ENCODE data around the gene LDLRAD3. TPM values are rescaled to one million over a fixed set of nuclear protein-coding genes. Genes with fewer than 3 reads are reported as not detected.

LDLRAD3 gene
- total RNA-seq, 1 donor from 2014 or later = 18.2 TPM

- H3K9me3 Mint-ChIP-seq (ENCODE audit: unreplicated experiment) = no peaks in the 10 kb centered on the region
- H3K4me1 Mint-ChIP-seq (ENCODE audit: unreplicated experiment) = peaks cover 21% of the 10 kb centered on the region
- no peak overlapping the region for H3K27ac Mint-ChIP-seq (ENCODE audit: unreplicated experiment)
- no peak for DNase-seq (ENCODE audit: extremely low spot score, unreplicated experiment)
- H3K36me3 Mint-ChIP-seq (ENCODE audit: unreplicated experiment) = no peaks in the 10 kb centered on the region
- no peak for TF ChIP-seq CTCF (IDR thresholded peaks at IDR 0.05)
- H3K4me3 Mint-ChIP-seq (ENCODE audit: unreplicated experiment) = no peak overlapping the region
- H3K27me3 Mint-ChIP-seq (ENCODE audit: unreplicated experiment) = no peaks in the 10 kb centered on the region
These were observed 75.2 kb downstream of the LDLRAD3 start for GRCh38 chr11:36019005-36019596.

GRCh38 chr11:36019722-36020121 is 75.9 kb downstream of the LDLRAD3 start:
- TF ChIP-seq CTCF (IDR thresholded peaks at IDR 0.05) = no peak
- DNase-seq (ENCODE audit: extremely low spot score, unreplicated experiment) = no peak
- H3K4me3 Mint-ChIP-seq (ENCODE audit: unreplicated experiment) = no peak overlapping the region
- no peaks in the 10 kb centered on the region for H3K9me3 Mint-ChIP-seq (ENCODE audit: unreplicated experiment)
- peaks cover 21% of the 10 kb centered on the region for H3K4me1 Mint-ChIP-seq (ENCODE audit: unreplicated experiment)
- H3K27ac Mint-ChIP-seq (ENCODE audit: unreplicated experiment) = no peak overlapping the region
- no peaks in the 10 kb centered on the region for H3K27me3 Mint-ChIP-seq (ENCODE audit: unreplicated experiment)
- no peaks in the 10 kb centered on the region for H3K36me3 Mint-ChIP-seq (ENCODE audit: unreplicated experiment)

GRCh38 chr11:36022882-36023281 is 79.0 kb downstream of the LDLRAD3 start:
- H3K27me3 Mint-ChIP-seq (ENCODE audit: unreplicated experiment) = no peaks in the 10 kb centered on the region
- H3K36me3 Mint-ChIP-seq (ENCODE audit: unreplicated experiment) = no peaks in the 10 kb centered on the region
- no peak for TF ChIP-seq CTCF (IDR thresholded peaks at IDR 0.05)
- no peak overlapping the region for H3K27ac Mint-ChIP-seq (ENCODE audit: unreplicated experiment)
- no peak overlapping the region for H3K4me3 Mint-ChIP-seq (ENCODE audit: unreplicated experiment)
- peaks cover 11% of the 10 kb centered on the region for H3K4me1 Mint-ChIP-seq (ENCODE audit: unreplicated experiment)
- DNase-seq (ENCODE audit: extremely low spot score, unreplicated experiment) = no peak
- peaks cover 3% of the 10 kb centered on the region for H3K9me3 Mint-ChIP-seq (ENCODE audit: unreplicated experiment)

- TF ChIP-seq CTCF (IDR thresholded peaks at IDR 0.05) = no peak
- no peak for DNase-seq (ENCODE audit: extremely low spot score, unreplicated experiment)
- no peaks in the 10 kb centered on the region for H3K36me3 Mint-ChIP-seq (ENCODE audit: unreplicated experiment)
- no peak overlapping the region for H3K4me3 Mint-ChIP-seq (ENCODE audit: unreplicated experiment)
- H3K4me1 Mint-ChIP-seq (ENCODE audit: unreplicated experiment) = peaks cover 11% of the 10 kb centered on the region
- H3K27ac Mint-ChIP-seq (ENCODE audit: unreplicated experiment) = no peak overlapping the region
- no peaks in the 10 kb centered on the region for H3K27me3 Mint-ChIP-seq (ENCODE audit: unreplicated experiment)
- H3K9me3 Mint-ChIP-seq (ENCODE audit: unreplicated experiment) = peaks cover 3% of the 10 kb centered on the region
These were observed 80.1 kb downstream of the LDLRAD3 start for GRCh38 chr11:36023922-36024321.

- Mint-ChIP-seq H3K4me3 (ENCODE audit: unreplicated experiment) (no peak overlapping the region), H3K4me1 (ENCODE audit: unreplicated experiment) (peaks cover 11% of the 10 kb centered on the region), H3K9me3 (ENCODE audit: unreplicated experiment) (peaks cover 3% of the 10 kb centered on the region), H3K27ac (ENCODE audit: unreplicated experiment) (no peak overlapping the region), H3K36me3 (ENCODE audit: unreplicated experiment) (no peaks in the 10 kb centered on the region), H3K27me3 (ENCODE audit: unreplicated experiment) (no peaks in the 10 kb centered on the region)
- DNase-seq (ENCODE audit: extremely low spot score, unreplicated experiment) = no peak
- no peak for TF ChIP-seq CTCF (IDR thresholded peaks at IDR 0.05)
These were observed 80.9 kb downstream of the LDLRAD3 start for GRCh38 chr11:36024716-36025115.
